ENCODE results near the gene U2SURP.

U2SURP gene

GRCh38 chr3:143081844-143082778, 80.7 kb downstream of the U2SURP start:
- DNase-seq, result peak; percentile 43
- Mint-ChIP-seq H3K27ac (peak overlapping the region; percentile 90), H3K36me3 (ENCODE audit: low read depth) (no peaks in the 10 kb centered on the region), H3K4me1 (ENCODE audit: low read depth) (peaks cover 22% of the 10 kb centered on the region), H3K27me3 (peaks cover 2% of the 10 kb centered on the region), H3K4me3 (peak overlapping the region; percentile 34), H3K9me3 (no peaks in the 10 kb centered on the region)

- Mint-ChIP-seq H3K27me3 (peaks cover 2% of the 10 kb centered on the region), H3K4me1 (ENCODE audit: low read depth) (peaks cover 19% of the 10 kb centered on the region), H3K4me3 (no peak overlapping the region), H3K9me3 (no peaks in the 10 kb centered on the region), H3K36me3 (ENCODE audit: low read depth) (no peaks in the 10 kb centered on the region), H3K27ac (no peak overlapping the region)
- DNase-seq, result no peak
Observed at GRCh38 chr3:143083781-143084180, 82.4 kb downstream of the U2SURP start.

- Mint-ChIP-seq H3K9me3 (no peaks in the 10 kb centered on the region), H3K27me3 (peaks cover 2% of the 10 kb centered on the region), H3K27ac (no peak overlapping the region), H3K4me1 (ENCODE audit: low read depth) (peaks cover 19% of the 10 kb centered on the region), H3K36me3 (ENCODE audit: low read depth) (no peaks in the 10 kb centered on the region), H3K4me3 (no peak overlapping the region)
- no peak for DNase-seq
Observed at GRCh38 chr3:143084856-143085731, 83.7 kb downstream of the U2SURP start.

- Mint-ChIP-seq H3K36me3 (ENCODE audit: low read depth) (no peaks in the 10 kb centered on the region), H3K27ac (no peak overlapping the region), H3K4me1 (ENCODE audit: low read depth) (peaks cover 3% of the 10 kb centered on the region), H3K4me3 (no peak overlapping the region), H3K27me3 (peaks cover 2% of the 10 kb centered on the region), H3K9me3 (no peaks in the 10 kb centered on the region)
- DNase-seq, result no peak
Observed at GRCh38 chr3:143088835-143089234, 87.5 kb downstream of the U2SURP start.

- Mint-ChIP-seq H3K27me3 (peaks cover 1% of the 10 kb centered on the region), H3K36me3 (ENCODE audit: low read depth) (no peaks in the 10 kb centered on the region), H3K4me1 (ENCODE audit: low read depth) (peaks cover 2% of the 10 kb centered on the region), H3K4me3 (no peak overlapping the region), H3K9me3 (no peaks in the 10 kb centered on the region), H3K27ac (no peak overlapping the region)
- DNase-seq, result no peak
Observed at GRCh38 chr3:143089965-143090364, 88.6 kb downstream of the U2SURP start.

- no peak for DNase-seq
- Mint-ChIP-seq H3K4me1 (ENCODE audit: low read depth) (no peaks in the 10 kb centered on the region), H3K27ac (no peak overlapping the region), H3K4me3 (no peak overlapping the region), H3K9me3 (no peaks in the 10 kb centered on the region), H3K27me3 (no peaks in the 10 kb centered on the region), H3K36me3 (ENCODE audit: low read depth) (no peaks in the 10 kb centered on the region)
Observed at GRCh38 chr3:143090486-143090885, 89.1 kb downstream of the U2SURP start.

DNA sequence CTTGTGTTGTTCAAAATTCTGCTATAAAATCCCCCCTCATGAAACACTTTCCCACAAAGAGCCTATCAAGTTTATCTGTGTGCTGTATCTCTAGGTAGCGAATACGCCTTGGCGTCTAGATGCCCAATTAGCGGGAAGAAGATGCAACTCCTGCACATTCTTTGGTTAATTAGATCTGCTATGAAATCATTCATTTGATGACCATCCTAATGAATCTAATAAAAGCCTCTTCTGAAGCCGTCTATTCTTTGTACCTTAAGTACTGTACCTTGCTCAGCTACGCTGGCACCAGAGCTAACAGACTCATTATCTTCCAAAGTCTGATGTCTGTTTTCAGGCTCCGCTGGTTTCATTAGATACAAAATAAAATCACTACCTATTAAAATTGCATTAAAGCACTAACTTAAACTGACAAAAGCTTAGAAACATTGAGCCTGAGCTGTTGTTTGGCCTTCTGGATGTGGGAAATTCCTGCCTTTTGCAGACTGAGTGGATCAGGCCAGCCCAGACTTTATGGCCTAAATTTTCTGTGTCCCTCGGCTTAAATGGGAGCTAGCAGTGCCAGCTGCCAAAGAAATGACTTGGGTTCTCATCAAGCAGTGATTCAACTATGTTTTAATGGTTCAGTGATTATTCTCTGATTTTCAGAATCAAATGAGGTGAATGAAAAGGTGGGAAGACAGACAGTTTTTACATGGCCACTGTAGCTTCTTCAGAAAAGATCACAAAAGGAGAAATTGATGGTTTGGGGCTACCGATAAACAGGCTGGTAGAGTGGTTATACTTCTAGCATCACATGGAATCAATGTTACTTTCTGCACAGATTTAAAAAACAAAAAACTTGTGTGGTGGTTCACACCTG, 89.8 kb downstream of the U2SURP start:
- H3K27me3 Mint-ChIP-seq, result no peaks in the 10 kb centered on the region

GRCh38 chr3:143092191-143092590, 90.8 kb downstream of the U2SURP start:
- H3K4me1 Mint-ChIP-seq (ENCODE audit: low read depth), result no peaks in the 10 kb centered on the region
- H3K36me3 Mint-ChIP-seq (ENCODE audit: low read depth), result no peaks in the 10 kb centered on the region
- H3K27me3 Mint-ChIP-seq, result no peaks in the 10 kb centered on the region
- no peak for DNase-seq
- no peaks in the 10 kb centered on the region for H3K9me3 Mint-ChIP-seq
- no peak overlapping the region for H3K27ac Mint-ChIP-seq
- H3K4me3 Mint-ChIP-seq, result no peak overlapping the region

More for the DNA sequence above, 89.8 kb downstream of the U2SURP start:
- no peak overlapping the region for H3K27ac Mint-ChIP-seq
- DNase-seq, result no peak
- no peak overlapping the region for H3K4me3 Mint-ChIP-seq
- H3K4me1 Mint-ChIP-seq (ENCODE audit: low read depth), result no peaks in the 10 kb centered on the region
- H3K9me3 Mint-ChIP-seq, result no peaks in the 10 kb centered on the region
- H3K36me3 Mint-ChIP-seq (ENCODE audit: low read depth), result no peaks in the 10 kb centered on the region

DNA sequence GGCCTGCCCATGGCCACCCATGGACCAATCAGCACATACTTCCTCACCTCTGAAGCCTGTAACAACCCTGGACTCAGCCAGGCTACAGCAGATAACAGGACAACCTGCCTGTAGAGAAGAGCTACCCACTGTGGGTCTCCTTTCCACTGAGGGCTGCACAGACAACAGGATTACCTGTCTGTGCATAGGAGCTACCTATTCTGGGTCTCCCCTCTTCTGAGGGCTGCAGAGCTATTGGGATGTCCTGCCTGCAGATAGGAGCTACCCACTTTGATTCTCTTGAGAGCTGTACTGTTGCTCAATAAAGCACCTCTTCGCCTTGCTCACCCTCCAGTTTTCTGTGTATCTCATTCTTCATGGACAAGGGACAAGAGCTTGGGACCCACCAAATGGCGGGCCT, 94.4 kb downstream of the U2SURP start:
- DNase-seq, result no peak
- no peaks in the 10 kb centered on the region for H3K36me3 Mint-ChIP-seq (ENCODE audit: low read depth)
- H3K9me3 Mint-ChIP-seq, result no peaks in the 10 kb centered on the region
- H3K4me1 Mint-ChIP-seq (ENCODE audit: low read depth), result no peaks in the 10 kb centered on the region
- peaks cover under 1% of the 10 kb centered on the region for H3K27me3 Mint-ChIP-seq
- H3K27ac Mint-ChIP-seq, result no peak overlapping the region
- no peak overlapping the region for H3K4me3 Mint-ChIP-seq

- Mint-ChIP-seq H3K27me3 (peaks cover 9% of the 10 kb centered on the region), H3K4me3 (no peak overlapping the region), H3K36me3 (ENCODE audit: low read depth) (no peaks in the 10 kb centered on the region), H3K4me1 (ENCODE audit: low read depth) (no peaks in the 10 kb centered on the region), H3K27ac (no peak overlapping the region), H3K9me3 (no peaks in the 10 kb centered on the region)
- DNase-seq, result no peak
Observed at GRCh38 chr3:143098032-143098764, 96.8 kb downstream of the U2SURP start.

DNA sequence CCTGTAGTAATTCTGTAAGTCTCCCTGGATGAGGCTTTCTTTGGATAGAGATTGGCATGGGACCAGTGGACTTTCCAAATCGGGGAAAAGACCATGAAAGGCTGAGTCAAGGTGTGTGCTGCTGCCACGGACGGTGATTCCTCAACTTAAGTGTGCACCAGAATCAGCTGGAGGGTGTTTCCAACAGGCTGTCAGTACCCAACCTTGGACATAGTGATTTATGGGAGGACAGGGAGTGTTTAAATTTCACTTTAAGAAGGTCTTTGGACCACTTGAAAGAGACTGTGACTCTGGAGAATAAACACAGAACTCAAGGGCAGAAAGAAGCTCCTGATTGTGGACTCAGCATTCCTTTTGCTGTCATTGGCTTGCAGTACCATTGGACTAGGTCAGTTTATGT, 97.8 kb downstream of the U2SURP start:
- no peak overlapping the region for H3K27ac Mint-ChIP-seq
- no peaks in the 10 kb centered on the region for H3K4me1 Mint-ChIP-seq (ENCODE audit: low read depth)
- DNase-seq, result no peak
- no peaks in the 10 kb centered on the region for H3K9me3 Mint-ChIP-seq
- peaks cover 9% of the 10 kb centered on the region for H3K27me3 Mint-ChIP-seq
- no peaks in the 10 kb centered on the region for H3K36me3 Mint-ChIP-seq (ENCODE audit: low read depth)
- H3K4me3 Mint-ChIP-seq, result no peak overlapping the region

- H3K4me1 Mint-ChIP-seq (ENCODE audit: low read depth), result no peaks in the 10 kb centered on the region
- DNase-seq, result no peak
- H3K36me3 Mint-ChIP-seq (ENCODE audit: low read depth), result no peaks in the 10 kb centered on the region
- no peak overlapping the region for H3K4me3 Mint-ChIP-seq
- no peak overlapping the region for H3K27ac Mint-ChIP-seq
- H3K9me3 Mint-ChIP-seq, result peaks cover 2% of the 10 kb centered on the region
- H3K27me3 Mint-ChIP-seq, result peaks cover 9% of the 10 kb centered on the region
Observed at GRCh38 chr3:143099690-143100089, 98.3 kb downstream of the U2SURP start.

GRCh38 chr3:143100451-143100850, 99.1 kb downstream of the U2SURP start:
- Mint-ChIP-seq H3K4me3 (no peak overlapping the region), H3K27me3 (peaks cover 9% of the 10 kb centered on the region), H3K4me1 (ENCODE audit: low read depth) (no peaks in the 10 kb centered on the region), H3K27ac (no peak overlapping the region), H3K36me3 (ENCODE audit: low read depth) (no peaks in the 10 kb centered on the region), H3K9me3 (peaks cover 8% of the 10 kb centered on the region)
- DNase-seq, result no peak
